HG03066 (cell line): ENCODE measurements around the gene PRMT2.

Experiments used
- ATAC-seq: cut with Tn5 transposase; IDR thresholded peaks from one replicate; pipeline ENCODE4 v1.9.1; 2021; ENCODE audit warnings: low read depth; ENCODE audit not compliant: unreplicated experiment

Gene PRMT2

GRCh38 chr21:46639489-46640386 is 4.3 kb downstream of the PRMT2 start:
- no peak for ATAC-seq

DNA sequence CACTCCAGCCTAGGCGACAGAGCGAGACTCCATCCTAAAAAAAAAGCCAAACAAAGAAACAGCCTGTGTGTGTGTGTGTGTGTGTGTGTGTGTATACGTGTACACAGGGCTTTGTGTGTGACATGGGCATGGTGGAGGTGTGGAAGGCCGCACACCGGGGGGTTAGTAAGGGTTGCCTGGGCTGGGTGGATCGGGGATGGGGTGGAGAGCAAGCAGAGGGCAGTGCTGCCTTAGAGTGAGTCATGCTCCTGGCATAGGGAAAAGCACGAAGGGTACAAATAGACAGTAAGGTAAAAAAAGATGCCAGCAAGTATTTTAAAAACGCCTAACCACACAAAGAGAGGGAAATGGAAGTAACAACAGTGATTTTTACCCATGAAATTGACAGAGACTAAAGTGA is 6.2 kb downstream of the PRMT2 start:
- no peak for ATAC-seq

DNA sequence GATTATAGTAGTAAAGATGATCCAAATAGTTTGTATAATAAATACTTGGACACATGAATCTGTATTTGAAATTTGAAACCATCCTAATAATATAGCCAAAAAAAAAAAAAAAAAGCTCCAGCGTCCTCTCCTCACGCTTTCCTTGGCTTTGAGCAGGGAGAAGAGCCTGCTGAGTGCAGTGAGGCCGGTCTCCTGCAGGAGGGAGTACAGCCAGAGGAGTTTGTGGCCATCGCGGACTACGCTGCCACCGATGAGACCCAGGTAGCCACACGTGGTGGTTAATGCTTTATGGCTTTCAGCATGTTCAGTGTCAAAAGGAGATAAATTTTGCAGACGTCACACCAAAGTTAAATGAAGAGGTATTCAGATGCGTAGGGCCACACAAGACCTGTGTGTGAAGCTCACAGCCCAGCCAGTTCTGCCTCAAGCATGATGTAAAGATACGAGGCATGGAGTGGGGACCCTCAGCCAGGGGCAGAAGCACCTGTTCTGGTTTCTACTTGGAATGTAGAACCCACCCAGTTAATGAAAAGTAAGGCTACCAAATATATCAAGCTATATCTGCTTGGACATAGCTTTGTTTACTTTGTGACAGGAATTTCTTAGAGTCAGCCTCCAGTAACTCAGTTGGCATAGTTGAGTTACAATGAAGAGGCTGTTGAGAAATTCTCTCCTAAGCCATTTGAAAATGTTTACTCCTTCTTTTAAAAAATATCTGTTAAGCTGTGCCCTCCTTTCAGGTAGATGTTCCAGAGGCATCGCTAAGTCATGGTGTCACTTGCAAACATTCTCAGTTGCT is 8.1 kb downstream of the PRMT2 start:
- ATAC-seq, result no peak

- no peak for ATAC-seq
Observed at GRCh38 chr21:46645840-46646239, 10.4 kb downstream of the PRMT2 start.

DNA sequence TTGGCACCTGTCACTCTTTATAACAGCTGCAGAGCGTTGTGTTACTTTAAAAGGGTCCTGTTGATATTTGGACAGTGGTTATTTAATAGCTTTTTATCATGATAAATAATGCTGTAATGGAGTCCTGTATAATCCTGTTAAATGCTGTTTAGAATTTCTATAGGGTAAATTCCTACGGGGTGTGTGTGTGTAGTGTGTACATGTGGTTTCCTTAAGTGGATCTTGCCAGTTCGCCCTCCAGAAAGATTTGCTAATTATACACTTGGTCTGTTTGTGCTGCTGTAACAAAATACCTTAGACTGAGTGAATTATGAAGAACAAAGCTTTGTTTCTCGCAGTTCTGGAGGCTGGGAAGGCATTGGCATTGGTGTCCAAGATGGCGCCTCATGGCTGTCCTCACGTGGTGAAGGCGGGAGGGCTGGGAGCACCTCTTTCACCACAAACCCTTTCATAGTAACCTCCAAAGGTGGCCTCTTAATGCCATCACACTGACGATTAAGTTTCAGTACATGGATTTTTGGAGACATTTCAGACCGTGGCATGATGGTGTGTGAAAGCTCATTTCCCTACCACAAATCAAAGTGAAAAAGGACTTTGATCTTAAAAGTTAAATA is 11.2 kb downstream of the PRMT2 start:
- no peak for ATAC-seq

- no peak for ATAC-seq
Observed at GRCh38 chr21:46648539-46648938, 13.1 kb downstream of the PRMT2 start.

GRCh38 chr21:46649356-46649755 is 13.9 kb downstream of the PRMT2 start:
- ATAC-seq, result no peak

DNA sequence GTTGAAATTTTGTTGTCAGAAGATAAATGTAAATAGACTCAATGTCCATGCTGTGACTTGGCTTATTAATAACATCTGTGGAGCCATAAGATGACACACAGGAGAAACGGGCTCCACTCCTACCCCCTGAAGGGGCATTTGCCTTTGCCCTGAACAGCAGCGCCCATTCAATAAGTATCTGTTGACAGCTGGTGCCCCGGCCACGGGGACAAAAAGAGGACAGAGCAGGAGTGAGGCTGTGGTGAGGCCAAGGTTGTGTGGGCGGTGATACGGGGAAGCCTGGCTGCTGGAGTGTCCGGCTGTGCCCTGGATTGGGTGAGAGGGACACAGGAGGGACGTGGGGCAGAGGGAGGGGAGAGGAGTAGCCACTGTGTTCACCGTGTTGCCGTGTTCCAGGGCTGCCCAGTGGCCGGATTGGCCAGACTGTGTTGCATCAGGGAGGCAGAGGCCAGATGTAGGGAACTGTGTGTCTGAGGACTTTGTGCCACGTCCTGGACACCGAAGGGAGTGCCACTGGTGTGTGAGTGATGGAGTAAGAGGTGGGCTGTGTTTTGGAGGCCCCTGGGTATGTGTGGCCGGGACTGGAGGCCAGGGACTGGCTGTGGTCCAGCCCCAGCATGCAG is 15.1 kb downstream of the PRMT2 start:
- ATAC-seq, result no peak

- no peak for ATAC-seq
Observed at GRCh38 chr21:46651121-46651520, 15.6 kb downstream of the PRMT2 start.

DNA sequence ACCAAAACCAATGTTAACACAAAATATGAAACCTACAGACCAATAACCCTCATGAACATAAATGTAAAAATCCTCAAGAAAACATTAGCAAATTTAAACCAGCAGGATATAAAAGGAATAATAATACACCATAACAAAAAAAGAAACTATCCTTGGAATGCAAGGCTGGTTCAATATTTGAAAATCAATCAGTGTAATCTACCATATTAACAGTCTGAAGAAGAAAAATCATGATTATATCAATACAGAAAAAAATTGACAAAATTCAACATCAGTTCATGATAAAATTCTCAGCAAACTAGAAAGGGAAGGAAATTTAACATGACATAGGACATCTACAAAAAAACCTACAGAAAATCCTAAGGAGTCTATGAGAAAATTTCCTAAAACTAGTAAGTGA is 19.8 kb downstream of the PRMT2 start:
- no peak for ATAC-seq

GRCh38 chr21:46656820-46657219 is 21.3 kb downstream of the PRMT2 start:
- ATAC-seq, result no peak

DNA sequence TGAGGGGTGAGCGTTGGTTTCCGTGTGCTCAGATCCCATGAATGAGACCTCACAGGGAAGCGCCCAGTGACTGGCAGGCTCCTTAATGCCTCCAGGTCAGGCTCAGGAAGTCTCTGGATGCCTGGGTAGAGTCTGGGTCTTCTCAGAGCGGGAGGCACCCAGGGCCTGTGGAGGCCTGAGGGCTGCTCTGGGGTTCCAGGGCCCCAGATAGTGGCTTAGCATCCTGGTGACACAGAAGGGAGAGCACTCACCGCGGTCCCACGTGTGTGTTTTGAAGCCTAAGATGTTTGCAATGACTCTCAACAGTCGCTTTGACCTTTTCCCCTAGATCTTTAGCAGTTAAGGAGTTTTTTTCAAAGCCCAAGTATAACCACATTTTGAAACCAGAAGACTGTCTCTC is 25.0 kb downstream of the PRMT2 start:
- ATAC-seq, result no peak

GRCh38 chr21:46661211-46661625 is 25.7 kb downstream of the PRMT2 start:
- ATAC-seq, result no peak

GRCh38 chr21:46661642-46662366 is 26.3 kb downstream of the PRMT2 start:
- no peak for ATAC-seq

DNA sequence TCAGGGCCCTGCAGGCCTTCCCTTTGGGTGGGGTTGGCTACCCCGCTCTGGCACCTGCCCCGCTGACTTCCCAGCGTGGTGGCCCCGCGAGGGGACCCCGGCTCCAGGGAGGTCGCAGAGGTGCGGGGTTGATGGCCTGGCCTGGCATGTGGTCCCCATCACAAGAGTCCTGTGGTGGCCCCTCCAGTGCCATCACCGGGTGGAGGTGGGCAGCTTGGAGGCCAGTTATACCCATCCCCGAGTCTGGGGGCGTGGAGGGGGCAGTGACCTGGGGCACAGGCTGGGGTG is 26.8 kb downstream of the PRMT2 start:
- no peak for ATAC-seq

DNA sequence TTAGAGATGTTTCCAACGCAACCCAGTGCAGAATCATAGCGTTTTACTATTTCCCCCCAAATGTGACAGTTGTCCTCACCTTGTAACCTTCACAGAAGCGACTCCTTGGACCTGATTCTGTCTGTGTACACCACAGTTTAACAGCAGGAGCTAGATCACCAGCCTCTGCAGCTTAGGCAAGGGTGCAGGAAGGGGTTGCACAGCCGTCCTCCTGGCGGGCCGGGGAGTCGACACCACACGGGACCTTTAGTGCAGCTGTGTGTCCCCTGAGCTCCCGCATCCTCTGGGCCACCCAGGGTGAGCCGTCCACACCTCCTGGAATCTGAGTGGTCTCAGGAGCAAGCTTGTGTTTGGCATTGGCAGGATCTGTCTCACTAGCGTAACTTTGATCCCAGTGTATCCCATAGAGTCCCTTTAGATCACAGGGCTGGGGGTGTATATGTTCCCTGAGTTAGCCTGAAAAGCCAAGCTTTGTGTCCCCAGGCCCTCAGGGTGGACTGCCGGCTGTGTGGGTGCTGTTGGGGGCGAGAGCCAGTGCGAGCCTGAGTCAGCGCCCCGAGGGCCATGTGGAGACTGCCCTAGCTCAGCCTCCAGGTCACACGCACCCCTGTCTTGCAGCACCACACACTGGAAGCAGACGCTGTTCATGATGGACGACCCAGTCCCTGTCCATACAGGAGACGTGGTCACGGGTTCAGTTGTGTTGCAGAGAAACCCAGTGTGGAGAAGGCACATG is 27.5 kb downstream of the PRMT2 start:
- no peak for ATAC-seq

- no peak for ATAC-seq
Observed at GRCh38 chr21:46663754-46664153, 28.3 kb downstream of the PRMT2 start.

DNA sequence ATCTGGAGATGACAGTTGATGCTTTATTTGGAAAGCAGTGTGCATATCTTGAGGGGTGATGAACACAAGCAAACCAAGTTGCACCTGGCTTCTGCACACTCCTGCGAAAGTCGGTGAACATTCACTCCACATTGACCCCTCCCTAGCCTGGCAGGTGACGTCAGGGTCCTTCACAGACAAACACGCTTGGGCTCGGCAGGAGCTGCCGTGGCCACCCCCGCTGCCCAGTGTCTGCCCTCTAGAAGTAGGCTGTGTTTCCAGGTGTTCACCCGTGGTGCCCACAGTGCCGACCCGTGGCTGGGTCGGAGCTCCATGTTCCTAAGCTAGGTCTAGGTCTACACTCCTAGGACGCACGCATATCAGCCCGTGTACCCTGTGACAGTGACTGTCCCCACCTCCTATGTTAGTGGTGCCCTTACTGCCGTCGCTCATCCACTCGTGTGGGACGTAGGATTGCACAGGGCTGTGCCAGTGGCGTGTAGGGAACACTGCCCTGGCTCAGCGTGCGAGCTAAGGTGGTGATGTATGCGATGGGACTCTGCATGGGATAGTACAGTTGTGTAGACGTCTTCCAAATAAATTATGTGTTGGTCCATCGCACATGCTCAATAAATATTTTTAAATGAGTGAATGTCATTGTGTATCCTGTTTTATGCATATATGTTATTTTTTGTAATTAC is 29.0 kb downstream of the PRMT2 start:
- no peak for ATAC-seq

GRCh38 chr21:46665566-46665965 is 30.1 kb downstream of the PRMT2 start:
- ATAC-seq, result no peak
